ENCODE results near the gene CCR5AS.

Gene CCR5AS

DNA sequence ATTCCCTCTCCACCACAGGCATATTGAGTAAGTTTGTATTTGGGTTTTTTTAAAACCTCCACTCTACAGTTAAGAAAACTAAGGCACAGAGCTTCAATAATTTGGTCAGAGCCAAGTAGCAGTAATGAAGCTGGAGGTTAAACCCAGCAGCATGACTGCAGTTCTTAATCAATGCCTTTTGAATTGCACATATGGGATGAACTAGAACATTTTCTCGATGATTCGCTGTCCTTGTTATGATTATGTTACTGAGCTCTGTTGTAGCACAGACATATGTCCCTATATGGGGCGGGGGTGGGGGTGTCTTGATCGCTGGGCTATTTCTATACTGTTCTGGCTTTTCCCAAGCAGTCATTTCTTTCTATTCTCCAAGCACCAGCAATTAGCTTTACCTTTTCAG, 37.7 kb downstream of the CCR5AS start:
- no peaks in the 10 kb centered on the region for H3K36me3 ChIP-seq
- DNase-seq = no peak
- TF ChIP-seq, protein P1, sequence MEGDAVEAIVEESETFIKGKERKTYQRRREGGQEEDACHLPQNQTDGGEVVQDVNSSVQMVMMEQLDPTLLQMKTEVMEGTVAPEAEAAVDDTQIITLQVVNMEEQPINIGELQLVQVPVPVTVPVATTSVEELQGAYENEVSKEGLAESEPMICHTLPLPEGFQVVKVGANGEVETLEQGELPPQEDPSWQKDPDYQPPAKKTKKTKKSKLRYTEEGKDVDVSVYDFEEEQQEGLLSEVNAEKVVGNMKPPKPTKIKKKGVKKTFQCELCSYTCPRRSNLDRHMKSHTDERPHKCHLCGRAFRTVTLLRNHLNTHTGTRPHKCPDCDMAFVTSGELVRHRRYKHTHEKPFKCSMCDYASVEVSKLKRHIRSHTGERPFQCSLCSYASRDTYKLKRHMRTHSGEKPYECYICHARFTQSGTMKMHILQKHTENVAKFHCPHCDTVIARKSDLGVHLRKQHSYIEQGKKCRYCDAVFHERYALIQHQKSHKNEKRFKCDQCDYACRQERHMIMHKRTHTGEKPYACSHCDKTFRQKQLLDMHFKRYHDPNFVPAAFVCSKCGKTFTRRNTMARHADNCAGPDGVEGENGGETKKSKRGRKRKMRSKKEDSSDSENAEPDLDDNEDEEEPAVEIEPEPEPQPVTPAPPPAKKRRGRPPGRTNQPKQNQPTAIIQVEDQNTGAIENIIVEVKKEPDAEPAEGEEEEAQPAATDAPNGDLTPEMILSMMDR (IDR thresholded peaks at IDR 0.05; ENCODE audit: low read depth, low read length) = no peak
- H3K27me3 ChIP-seq (ENCODE audit: insufficient read depth, low read depth, severe bottlenecking) = peaks cover 90% of the 10 kb centered on the region
- H3K4me3 ChIP-seq (ENCODE audit: low read depth, low read length) = no peak overlapping the region
- H3K9me3 ChIP-seq (ENCODE audit: severe bottlenecking) = no peaks in the 10 kb centered on the region
- no peak overlapping the region for H3K27ac ChIP-seq

DNA sequence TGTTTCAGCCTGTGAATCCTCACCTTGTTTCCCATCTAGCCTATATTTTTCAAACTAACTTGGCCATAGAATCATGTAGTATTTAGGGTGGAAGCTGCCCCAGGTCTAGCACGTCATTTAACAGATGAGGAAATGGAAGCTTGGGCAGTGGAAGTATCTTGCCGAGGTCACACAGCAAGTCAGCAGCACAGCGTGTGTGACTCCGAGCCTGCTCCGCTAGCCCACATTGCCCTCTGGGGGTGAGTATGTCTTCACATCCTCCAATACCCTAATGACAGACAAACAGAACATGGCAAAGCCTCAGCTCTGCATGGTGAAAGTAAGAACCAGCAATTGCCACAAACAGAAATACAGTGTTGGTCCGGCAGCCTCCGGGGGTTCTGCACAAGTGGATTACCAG, 38.3 kb downstream of the CCR5AS start:
- TF ChIP-seq, protein P1 (IDR thresholded peaks at IDR 0.05; ENCODE audit: low read depth, low read length) = no peak
- no peaks in the 10 kb centered on the region for H3K9me3 ChIP-seq (ENCODE audit: severe bottlenecking)
- no peak overlapping the region for H3K27ac ChIP-seq
- no peak overlapping the region for H3K4me3 ChIP-seq (ENCODE audit: low read depth, low read length)
- H3K36me3 ChIP-seq = no peaks in the 10 kb centered on the region
- H3K27me3 ChIP-seq (ENCODE audit: insufficient read depth, low read depth, severe bottlenecking) = peaks cover 90% of the 10 kb centered on the region
- DNase-seq = no peak

DNA sequence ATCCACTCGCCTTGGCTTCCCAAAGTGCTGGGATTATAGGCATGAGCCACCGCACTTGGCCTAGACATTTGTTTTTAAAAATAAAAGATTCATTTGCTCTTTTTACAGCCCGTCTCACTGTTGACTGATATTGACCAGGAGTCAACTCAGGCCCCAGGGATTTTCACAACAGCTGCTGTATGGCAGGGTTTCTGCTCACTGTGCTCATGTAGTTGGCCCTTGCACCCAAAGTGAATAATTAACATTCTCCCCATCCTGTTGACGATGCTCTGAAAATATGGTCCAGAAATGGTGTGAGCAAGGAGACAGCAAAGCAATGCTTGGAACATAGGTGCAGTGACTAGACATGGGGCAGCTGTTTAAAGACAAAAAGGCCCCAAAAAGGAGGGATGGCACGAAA, 39.1 kb downstream of the CCR5AS start:
- H3K36me3 ChIP-seq = no peaks in the 10 kb centered on the region
- no peak overlapping the region for H3K27ac ChIP-seq
- no peak overlapping the region for H3K4me3 ChIP-seq (ENCODE audit: low read depth, low read length)
- TF ChIP-seq, protein P1 (IDR thresholded peaks at IDR 0.05; ENCODE audit: low read depth, low read length) = no peak
- no peaks in the 10 kb centered on the region for H3K9me3 ChIP-seq (ENCODE audit: severe bottlenecking)
- H3K27me3 ChIP-seq (ENCODE audit: insufficient read depth, low read depth, severe bottlenecking) = peaks cover 88% of the 10 kb centered on the region
- no peak for DNase-seq

DNA sequence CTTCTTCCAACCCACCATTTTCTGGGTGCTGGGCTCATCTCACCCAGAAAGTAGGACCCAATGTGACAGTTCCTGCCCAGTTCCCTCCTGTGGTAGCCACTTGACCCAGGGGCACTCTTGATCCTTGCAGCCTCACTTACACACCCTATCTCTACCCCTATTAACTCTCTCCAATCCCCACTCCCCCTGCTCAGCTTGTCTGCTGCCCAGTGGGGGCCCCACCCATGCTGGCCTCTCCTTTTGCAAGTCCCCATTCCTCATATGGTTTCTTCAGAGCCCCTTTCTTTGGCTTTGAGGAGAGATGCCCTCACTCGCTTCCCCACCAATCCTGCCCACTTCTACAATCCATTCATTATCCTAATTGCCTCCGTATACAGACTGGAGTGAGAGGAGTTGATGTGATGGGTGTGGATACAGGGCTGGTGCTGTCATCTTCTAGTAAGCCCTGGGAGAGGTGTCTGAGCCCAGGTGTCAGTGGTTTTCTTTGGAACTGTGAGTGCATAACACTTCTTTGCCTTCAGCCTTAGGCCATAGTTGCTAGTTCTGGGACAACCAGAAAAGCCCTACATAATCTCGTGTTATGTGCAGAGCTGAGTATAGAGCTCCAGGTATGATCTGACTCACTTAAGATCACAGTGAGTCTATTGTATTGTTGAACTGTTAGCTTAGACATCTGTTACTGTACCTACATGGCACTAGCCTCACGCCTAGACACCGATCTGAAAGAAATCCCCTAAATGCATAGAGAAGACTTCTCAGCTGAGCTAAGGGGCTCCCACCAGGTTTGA, 40.9 kb downstream of the CCR5AS start:
- TF ChIP-seq, protein P1 (IDR thresholded peaks at IDR 0.05; ENCODE audit: low read depth, low read length) = no peak
- DNase-seq = no peak
- Histone ChIP-seq H3K27me3 (ENCODE audit: insufficient read depth, low read depth, severe bottlenecking) (peaks cover 88% of the 10 kb centered on the region), H3K9me3 (ENCODE audit: severe bottlenecking) (no peaks in the 10 kb centered on the region), H3K27ac (no peak overlapping the region), H3K36me3 (no peaks in the 10 kb centered on the region), H3K4me3 (ENCODE audit: low read depth, low read length) (no peak overlapping the region)

DNA sequence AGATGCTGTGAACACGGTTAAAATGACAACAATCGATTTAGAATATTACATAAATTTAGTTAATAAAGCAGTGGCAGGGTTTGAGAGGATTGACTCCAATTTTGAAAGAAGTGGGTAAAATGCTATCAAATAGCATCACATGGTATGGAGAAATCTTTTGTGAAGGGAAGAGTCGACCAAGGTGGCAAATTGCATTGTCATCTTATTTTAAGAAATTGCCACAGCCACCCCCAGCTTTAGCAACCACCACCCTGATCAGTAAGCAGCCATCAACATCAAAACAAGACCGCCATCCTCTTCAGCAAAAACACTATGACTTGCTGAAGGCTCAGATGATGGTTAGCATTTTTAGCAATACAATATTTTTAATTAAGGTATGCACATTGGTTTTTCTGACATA, 41.8 kb downstream of the CCR5AS start:
- TF ChIP-seq, protein P1 (IDR thresholded peaks at IDR 0.05; ENCODE audit: low read depth, low read length) = no peak
- Histone ChIP-seq H3K27ac (no peak overlapping the region), H3K9me3 (ENCODE audit: severe bottlenecking) (no peaks in the 10 kb centered on the region), H3K36me3 (no peaks in the 10 kb centered on the region), H3K27me3 (ENCODE audit: insufficient read depth, low read depth, severe bottlenecking) (peaks cover 91% of the 10 kb centered on the region), H3K4me3 (ENCODE audit: low read depth, low read length) (no peak overlapping the region)
- no peak for DNase-seq
